Skeletal muscle satellite cell (primary cell): ENCODE data around the gene SLC22A23.

Experiments
- H3K27me3 ChIP-seq: 2 replicates; pipeline ENCODE4 v1.7.0; 2013; ENCODE audit warnings: low read length; ENCODE audit not compliant: control insufficient read depth, insufficient read depth
- H3K36me3 ChIP-seq: 2 replicates; pipeline ENCODE4 v1.7.0; 2013; ENCODE audit warnings: mild to moderate bottlenecking, control low read depth, low read length; ENCODE audit not compliant: insufficient read depth
- H3K4me1 ChIP-seq: 2 replicates; pipeline ENCODE4 v1.7.0; 2013; ENCODE audit warnings: low read length; ENCODE audit not compliant: control insufficient read depth, insufficient read depth
- H3K4me2 ChIP-seq: 2 replicates; pipeline ENCODE4 v1.7.0; 2013; ENCODE audit warnings: mild to moderate bottlenecking, low read length
- H3K4me3 ChIP-seq: 2 replicates; pipeline ENCODE4 v1.7.0; 2013; ENCODE audit warnings: low read length
- H3K9ac ChIP-seq: 2 replicates; pipeline ENCODE4 v1.7.0; 2013; ENCODE audit warnings: mild to moderate bottlenecking, low read depth, low read length, moderate library complexity
- H3K9me3 ChIP-seq: replicated peaks from 2 replicates; pipeline ENCODE4 v1.7.0; 2013; ENCODE audit warnings: mild to moderate bottlenecking, control low read depth, low read length

SLC22A23 gene

GRCh38 chr6:3453413-3454272 lies 3.2 kb downstream of the SLC22A23 start:
- Histone ChIP-seq H3K36me3 (no peaks in the 10 kb centered on the region), H3K27me3 (peaks cover 44% of the 10 kb centered on the region), H3K4me3 (no peak overlapping the region), H3K9me3 (no peaks in the 10 kb centered on the region), H3K9ac (no peak overlapping the region), H3K4me1 (peaks cover 20% of the 10 kb centered on the region), H3K4me2 (peak overlapping the region; percentile 97)

- H3K4me3 ChIP-seq, result no peak overlapping the region
- H3K4me2 ChIP-seq, result no peak overlapping the region
- peaks cover 36% of the 10 kb centered on the region for H3K27me3 ChIP-seq
- no peaks in the 10 kb centered on the region for H3K9me3 ChIP-seq
- no peak overlapping the region for H3K9ac ChIP-seq
- peaks cover 13% of the 10 kb centered on the region for H3K4me1 ChIP-seq
- no peaks in the 10 kb centered on the region for H3K36me3 ChIP-seq
Observed at GRCh38 chr6:3451498-3451897, 5.4 kb downstream of the SLC22A23 start.

GRCh38 chr6:3450888-3451287 lies 6.0 kb downstream of the SLC22A23 start:
- Histone ChIP-seq H3K4me2 (no peak overlapping the region), H3K9ac (no peak overlapping the region), H3K4me1 (peaks cover 10% of the 10 kb centered on the region), H3K27me3 (peaks cover 36% of the 10 kb centered on the region), H3K9me3 (no peaks in the 10 kb centered on the region), H3K4me3 (no peak overlapping the region), H3K36me3 (no peaks in the 10 kb centered on the region)

- Histone ChIP-seq H3K36me3 (no peaks in the 10 kb centered on the region), H3K4me1 (no peaks in the 10 kb centered on the region), H3K27me3 (peaks cover 26% of the 10 kb centered on the region), H3K4me2 (no peak overlapping the region), H3K9me3 (no peaks in the 10 kb centered on the region), H3K9ac (no peak overlapping the region), H3K4me3 (no peak overlapping the region)
Observed at GRCh38 chr6:3449750-3450305, 7.0 kb downstream of the SLC22A23 start.

- no peak overlapping the region for H3K4me2 ChIP-seq
- no peak overlapping the region for H3K9ac ChIP-seq
- H3K36me3 ChIP-seq, result no peaks in the 10 kb centered on the region
- H3K27me3 ChIP-seq, result peaks cover 22% of the 10 kb centered on the region
- H3K4me1 ChIP-seq, result no peaks in the 10 kb centered on the region
- H3K9me3 ChIP-seq, result no peaks in the 10 kb centered on the region
- no peak overlapping the region for H3K4me3 ChIP-seq
Observed at GRCh38 chr6:3449321-3449720, 7.5 kb downstream of the SLC22A23 start.

GRCh38 chr6:3447005-3447404 lies 9.8 kb downstream of the SLC22A23 start:
- Histone ChIP-seq H3K4me3 (no peak overlapping the region), H3K9me3 (no peaks in the 10 kb centered on the region), H3K36me3 (no peaks in the 10 kb centered on the region), H3K9ac (no peak overlapping the region), H3K27me3 (peaks cover 20% of the 10 kb centered on the region), H3K4me2 (no peak overlapping the region), H3K4me1 (peaks cover 8% of the 10 kb centered on the region)

- Histone ChIP-seq H3K4me2 (no peak overlapping the region), H3K4me3 (no peak overlapping the region), H3K36me3 (no peaks in the 10 kb centered on the region), H3K9me3 (no peaks in the 10 kb centered on the region), H3K9ac (no peak overlapping the region), H3K27me3 (peaks cover 22% of the 10 kb centered on the region), H3K4me1 (peaks cover 8% of the 10 kb centered on the region)
Observed at GRCh38 chr6:3446184-3446583, 10.7 kb downstream of the SLC22A23 start.

GRCh38 chr6:3444276-3445088 lies 12.4 kb downstream of the SLC22A23 start:
- Histone ChIP-seq H3K4me3 (no peak overlapping the region), H3K9ac (no peak overlapping the region)

GRCh38 chr6:3443221-3443515 lies 13.7 kb downstream of the SLC22A23 start:
- peaks cover 18% of the 10 kb centered on the region for H3K27me3 ChIP-seq
- H3K4me1 ChIP-seq, result peaks cover 17% of the 10 kb centered on the region
- no peaks in the 10 kb centered on the region for H3K9me3 ChIP-seq
- H3K36me3 ChIP-seq, result no peaks in the 10 kb centered on the region
- no peak overlapping the region for H3K9ac ChIP-seq
- no peak overlapping the region for H3K4me3 ChIP-seq
- no peak overlapping the region for H3K4me2 ChIP-seq

More at GRCh38 chr6:3444276-3445088, 12.4 kb downstream of the SLC22A23 start:
- H3K9me3 ChIP-seq, result no peaks in the 10 kb centered on the region
- no peak overlapping the region for H3K4me2 ChIP-seq
- peaks cover 18% of the 10 kb centered on the region for H3K27me3 ChIP-seq
- no peaks in the 10 kb centered on the region for H3K36me3 ChIP-seq
- H3K4me1 ChIP-seq, result peaks cover 8% of the 10 kb centered on the region

- H3K27me3 ChIP-seq, result peaks cover 18% of the 10 kb centered on the region
- no peaks in the 10 kb centered on the region for H3K36me3 ChIP-seq
- H3K4me1 ChIP-seq, result peaks cover 21% of the 10 kb centered on the region
- no peak overlapping the region for H3K4me2 ChIP-seq
- H3K4me3 ChIP-seq, result no peak overlapping the region
- no peak overlapping the region for H3K9ac ChIP-seq
- H3K9me3 ChIP-seq, result no peaks in the 10 kb centered on the region
Observed at GRCh38 chr6:3442431-3443220, 14.2 kb downstream of the SLC22A23 start.

- Histone ChIP-seq H3K27me3 (peaks cover 16% of the 10 kb centered on the region), H3K36me3 (no peaks in the 10 kb centered on the region), H3K4me3 (no peak overlapping the region), H3K9ac (no peak overlapping the region), H3K9me3 (no peaks in the 10 kb centered on the region), H3K4me2 (no peak overlapping the region), H3K4me1 (peaks cover 21% of the 10 kb centered on the region)
Observed at GRCh38 chr6:3440911-3441310, 15.9 kb downstream of the SLC22A23 start.
